H1 (cell line): ENCODE measurements around the gene PROP1. TPM values are rescaled to one million over a fixed set of nuclear protein-coding genes. Genes with fewer than 3 reads are reported as not detected.

Experiments used
- CTCF ChIA-PET: fragments of 300-600 bp; sonication (Branson Sonifier 250); formaldehyde crosslinking; loops from one replicate; lab custom pipeline; 2021; ENCODE audit not compliant: partially characterized antibody; lab: Charles Lee
- POLR2A ChIA-PET: fragments of 300-600 bp; sonication (Branson Sonifier 250); formaldehyde crosslinking; loops from one replicate; lab custom pipeline; 2021; ENCODE audit warnings: inconsistent platforms; ENCODE audit not compliant: partially characterized antibody; lab: Charles Lee
- DNase-seq, 2 experiments: peaks; one replicate each; pipeline versions ENCODE4 v3.0.0 to v3.0.0-alpha.2; 2010 to 2022; ENCODE audit warnings: low spot score in 2 of 2, low read depth in 1 of 2, mixed read lengths in 1 of 2
- FAIRE-seq: peaks from 2 replicates; lab custom pipeline; 2011; peaks lifted over from hg19 to GRCh38; lab: Jason Lieb, UNC
- H2AFZ ChIP-seq: 2 replicates; pipeline ENCODE4 v1.8.1; 2012; ENCODE audit warnings: low read length, inconsistent platforms
- H2AK5ac ChIP-seq: 2 replicates; pipeline ENCODE4 v1.6.1; 2013; ENCODE audit warnings: low read depth, low read length
- H2BK120ac ChIP-seq: replicated peaks from 2 replicates; pipeline ENCODE3; 2013; ENCODE audit warnings: low read depth, low read length, inconsistent platforms
- H2BK12ac ChIP-seq: 2 replicates; pipeline ENCODE4 v1.6.1; 2013; ENCODE audit warnings: low read depth, low read length
- H2BK15ac ChIP-seq: 2 replicates; pipeline ENCODE4 v1.6.1; 2013; ENCODE audit warnings: low read length
- H2BK20ac ChIP-seq: 2 replicates; pipeline ENCODE4 v1.6.1; 2013; ENCODE audit warnings: low read length
- H2BK5ac ChIP-seq: 2 replicates; pipeline ENCODE4 v1.6.1; 2013; ENCODE audit warnings: low read depth, low read length
- H3K14ac ChIP-seq: 2 replicates; pipeline ENCODE4 v1.6.1; 2013; ENCODE audit warnings: inconsistent platforms; ENCODE audit not compliant: insufficient read length
- H3K18ac ChIP-seq: 2 replicates; pipeline ENCODE4 v1.6.1; 2013; ENCODE audit warnings: low read length; ENCODE audit errors: extremely low read depth
- H3K23ac ChIP-seq: 2 replicates; pipeline ENCODE4 v1.6.1; 2013; ENCODE audit warnings: inconsistent platforms; ENCODE audit not compliant: insufficient read length
- H3K23me2 ChIP-seq: 2 replicates; pipeline ENCODE4 v1.6.1; 2013; ENCODE audit warnings: low read depth, low read length
- H3K27ac ChIP-seq: 2 replicates; pipeline ENCODE4 v1.6.1; 2011; ENCODE audit warnings: low read depth, low read length, inconsistent platforms
- H3K27me3 ChIP-seq, 4 experiments: replicated peaks in 1 of 4; 1 replicate in 1 of 4; 2 replicates in 3 of 4; pipeline versions ENCODE4 v1.6.1 to v1.8.1; 2011 to 2013; ENCODE audit warnings: low read length in 3 of 4, mild to moderate bottlenecking in 3 of 4, inconsistent platforms in 2 of 4, mixed read lengths in 2 of 4, moderate library complexity in 1 of 4; ENCODE audit not compliant: control insufficient read depth in 3 of 4, insufficient read depth in 3 of 4; ENCODE audit errors: extremely low read depth in 1 of 4
- H3K36me3 ChIP-seq, 4 experiments: 2 replicates each; pipeline versions ENCODE4 v1.6.1 to v1.8.1; 2011 to 2013; ENCODE audit warnings: mild to moderate bottlenecking in 4 of 4, low read length in 3 of 4, moderate library complexity in 2 of 4, control low read depth in 1 of 4, inconsistent platforms in 1 of 4; ENCODE audit not compliant: insufficient read depth in 4 of 4, control insufficient read depth in 2 of 4
- H3K4ac ChIP-seq: replicated peaks from 2 replicates; pipeline ENCODE3; 2013; ENCODE audit warnings: low read length, low read depth, mixed read lengths, inconsistent platforms; ENCODE audit not compliant: insufficient read length
- H3K4me1 ChIP-seq, 4 experiments: replicated peaks in 1 of 4; 1 replicate in 1 of 4; 2 replicates in 3 of 4; pipeline versions ENCODE4 v1.6.1 to v1.8.1; 2011 to 2013; ENCODE audit warnings: low read length in 3 of 4, inconsistent platforms in 2 of 4, mixed read lengths in 1 of 4; ENCODE audit not compliant: insufficient read depth in 4 of 4, control insufficient read depth in 3 of 4
- H3K4me2 ChIP-seq, 2 experiments: 2 replicates each; pipeline versions ENCODE4 v1.6.1 to v1.8.1; 2011 to 2013; ENCODE audit warnings: low read depth in 2 of 2, low read length in 2 of 2, control low read depth in 1 of 2, inconsistent platforms in 1 of 2, mild to moderate bottlenecking in 1 of 2; ENCODE audit not compliant: insufficient read depth in 1 of 2
- H3K4me3 ChIP-seq, 4 experiments: fragments of 200-600, 300-600 bp in 1 of 4; sonication (generic), shearing (Covaris generic), sonication (Bioruptor Twin) in 1 of 4; 2 replicates each; pipeline versions ENCODE4 v1.5.1 to v1.8.1; 2011 to 2016; ENCODE audit warnings: low read length in 4 of 4, low read depth in 3 of 4, control low read depth in 2 of 4, inconsistent platforms in 2 of 4, mild to moderate bottlenecking in 2 of 4, mixed read lengths in 1 of 4, moderate library complexity in 1 of 4; ENCODE audit not compliant: insufficient read depth in 2 of 4; ENCODE audit errors: extremely low read depth in 1 of 4
- H3K56ac ChIP-seq: replicated peaks from 2 replicates; pipeline ENCODE3; 2013; ENCODE audit warnings: low read depth, mild to moderate bottlenecking, mixed read lengths, low read length, inconsistent platforms; ENCODE audit not compliant: insufficient read length
- H3K79me1 ChIP-seq: 2 replicates; pipeline ENCODE4 v1.6.1; 2013; ENCODE audit warnings: low read depth, low read length, control low read depth
- H3K79me2 ChIP-seq, 2 experiments: 2 replicates each; pipeline versions ENCODE4 v1.6.1 to v1.8.1; 2012 to 2013; ENCODE audit warnings: low read length in 2 of 2, mild to moderate bottlenecking in 2 of 2, inconsistent platforms in 1 of 2; ENCODE audit not compliant: insufficient read depth in 2 of 2, control insufficient read depth in 1 of 2
- H3K9ac ChIP-seq, 4 experiments: replicated peaks in 1 of 4; 1 replicate in 1 of 4; 2 replicates in 3 of 4; pipeline versions ENCODE4 v1.6.1 to v1.8.1; 2011 to 2013; ENCODE audit warnings: low read depth in 3 of 4, low read length in 3 of 4, control low read depth in 2 of 4, mild to moderate bottlenecking in 2 of 4, moderate library complexity in 2 of 4, inconsistent platforms in 1 of 4; ENCODE audit errors: extremely low read depth in 1 of 4
- H3K9me3 ChIP-seq, 2 experiments: 2 replicates each; pipeline versions ENCODE4 v1.6.1 to v1.8.1; 2012 to 2013; ENCODE audit warnings: mild to moderate bottlenecking in 2 of 2, moderate library complexity in 2 of 2, control low read depth in 1 of 2, inconsistent platforms in 1 of 2, low read depth in 1 of 2, low read length in 1 of 2, mixed read lengths in 1 of 2; ENCODE audit not compliant: insufficient read depth in 2 of 2
- H4K20me1 ChIP-seq, 2 experiments: replicated peaks in 1 of 2; 2 replicates each; pipeline versions ENCODE3 to v1.8.1; 2011 to 2013; ENCODE audit warnings: inconsistent platforms in 2 of 2, low read length in 2 of 2, mild to moderate bottlenecking in 1 of 2; ENCODE audit not compliant: insufficient read depth in 2 of 2, control insufficient read depth in 1 of 2
- H4K5ac ChIP-seq: 2 replicates; pipeline ENCODE4 v1.6.1; 2013; ENCODE audit warnings: low read length, low read depth, mixed read lengths, inconsistent platforms; ENCODE audit not compliant: insufficient read length
- H4K8ac ChIP-seq: 2 replicates; pipeline ENCODE4 v1.8.0; 2013; ENCODE audit warnings: mild to moderate bottlenecking, moderate library complexity, low read length, inconsistent platforms; ENCODE audit not compliant: insufficient read depth; ENCODE audit errors: extremely low read depth
- H4K91ac ChIP-seq: replicated peaks from 2 replicates; pipeline ENCODE3; 2013; ENCODE audit warnings: low read length, mixed read lengths, inconsistent platforms; ENCODE audit not compliant: insufficient read length
- MAFK ChIP-seq: IDR thresholded peaks from 2 replicates; pipeline ENCODE4 v1.6.1; 2012; ENCODE audit warnings: low read depth, mild to moderate bottlenecking, improper control_type of control experiment, low read length
- RBBP5 ChIP-seq: IDR thresholded peaks from 2 replicates; pipeline ENCODE4 v1.7.1; 2012; ENCODE audit warnings: low read depth, mild to moderate bottlenecking, inconsistent platforms, low read length, moderate library complexity, borderline replicate concordance
- whole genome bisulfite sequencing, 2 experiments: shearing (Covaris generic) in 1 of 2; methylation state at CpG; one replicate each; pipeline versions ENCODE4 v1.1.6 to v1.1.7; 2013 to 2015; ENCODE audit warnings: low lambda C conversion rate in 2 of 2, mixed read lengths in 2 of 2, inconsistent platforms in 1 of 2, low coverage in 1 of 2, missing lambda C conversion rate in 1 of 2; ENCODE audit not compliant: insufficient replicate concordance in 2 of 2, insufficient coverage in 1 of 2, insufficient read length in 1 of 2; ENCODE audit errors: extremely low coverage in 1 of 2, missing lambda C conversion rate in 1 of 2; 5-methylcytosine and 5-hydroxymethylcytosine counted together
- polyA plus RNA-seq, 7 experiments: library from polyadenylated mRNA; depleted of rRNA in 3 of 7; stranded (reverse) in 5 of 7; unstranded in 2 of 7; fragments of >200 nt in 5 of 7; fragments of 200-250 nt in 2 of 7; gene quantifications; 1 replicate in 5 of 7; 2 replicates in 1 of 7; 4 replicates in 1 of 7; pipeline versions ENCODE4 v1.2.1 to v1.2.3, GENCODE V29; 2011 to 2013; ENCODE audit warnings: missing spikeins in 2 of 7, mixed read lengths in 2 of 7
- total RNA-seq: library from RNA; stranded (reverse); fragmentation: NEBNext Ultra II Directional; extraction: Animal tissue kit (Norgen Biotek cat#: 25700); gene quantifications from 2 replicates; pipeline ENCODE4 v1.2.1, GENCODE V29; 2021

Gene PROP1
- total and polyA plus RNA-seq, 2 of the 8 experiments (the other 6 are each of a cell fraction or from before 2014, with no cell fraction given) = not detected

GRCh38 chr5:177972613-177973012 is 23.4 kb downstream of the PROP1 start:
- no peak overlapping the region for H2AK5ac ChIP-seq
- no peaks in the 10 kb centered on the region for H3K79me1 ChIP-seq
- no peak overlapping the region for H3K4ac ChIP-seq
- ChIA-PET CTCF (interaction anchor here (1.1 to 1.3 kb wide), 2 partner anchors 12 to 148 kb away, joined by 3 to 4 read pairs; no protein-coding TSS in a partner anchor), POLR2A (no interaction called here)
- H3K79me2 ChIP-seq = no peaks in the 10 kb centered on the region
- H3K23me2 ChIP-seq = no peaks in the 10 kb centered on the region; the same call in 1 of the 2 replicates
- no peak overlapping the region for H2AFZ ChIP-seq
- H3K27me3 ChIP-seq = no peaks in the 10 kb centered on the region
- no peak overlapping the region for H3K18ac ChIP-seq
- WGBS, 2 experiments = 91% methylated on average over 4 of the region's 4 CpGs; no CpG with 5 or more reads in 1 of the 2 experiments
- H3K9ac ChIP-seq = no peak overlapping the region
- no peaks in the 10 kb centered on the region for H4K20me1 ChIP-seq
- H3K4me2 ChIP-seq = no peak overlapping the region
- no peak overlapping the region for H2BK120ac ChIP-seq
- H3K4me1 ChIP-seq = no peaks in the 10 kb centered on the region
- no peak overlapping the region for H2BK5ac ChIP-seq
- peaks cover 3 to 18% of the 10 kb centered on the region in 2 experiments; a peak in 2 of 4 replicates for H3K9me3 ChIP-seq
- no peak overlapping the region for H3K4me3 ChIP-seq
- DNase-seq (no peak), FAIRE-seq (no peak)
- no peak overlapping the region for H3K14ac ChIP-seq
- H3K23ac ChIP-seq = no peak overlapping the region
- H3K36me3 ChIP-seq = peaks cover 0 to 4% (median 0%) of the 10 kb centered on the region in 4 experiments; a peak in 1 of 8 replicates
- H2BK12ac ChIP-seq = no peak overlapping the region
- no peak overlapping the region for H3K27ac ChIP-seq
- H4K5ac ChIP-seq = no peak overlapping the region
- H4K8ac ChIP-seq = no peak overlapping the region
- no peak overlapping the region for H2BK15ac ChIP-seq
- TF ChIP-seq RBBP5 = no peak
- TF ChIP-seq MAFK = no peak
- TF ChIP-seq, all 59 proteins: peak for 0
- Histone ChIP-seq H3K56ac (no peak overlapping the region), H4K91ac (no peak overlapping the region), H2BK20ac (no peak overlapping the region)
